CD4-positive, alpha-beta T cell treated with Interleukin-1 beta for 1 hour (primary cell): ENCODE data around the gene MMUT.
"Not testable (repeated sequence)": the region's sequence is repeated elsewhere in the genome, so short reads cannot be mapped to it uniquely, and the experiment has no call there.

Source experiments
- DNase-seq, 2 donors: peaks; one replicate each; pipeline ENCODE4 v3.0.0-alpha.2; 2020 to 2022

The MMUT gene

GRCh38 chr6:49462927-49463611 is at the start of gene MMUT, which contains the start of gene CENPQ:
Gene MMUT, minus strand, starts transcription at chr6:49463253. Its CDS starts 3,787 bp downstream, at chr6:49459466.
Gene CENPQ, plus strand, starts transcription at chr6:49463370. Its CDS starts 6,807 bp downstream, at chr6:49470177.
- DNase-seq: peak; percentile 90 to 92

- no peak for DNase-seq
Measured at GRCh38 chr6:49509342-49509741, 46.3 kb upstream of the MMUT start.

- DNase-seq: no peak
Measured at GRCh38 chr6:49506569-49507111, 43.6 kb upstream of the MMUT start.

- DNase-seq: no peak
Measured at GRCh38 chr6:49504666-49505065, 41.6 kb upstream of the MMUT start.

GRCh38 chr6:49499623-49500022 is 36.6 kb upstream of the MMUT start, which contains the start of gene GLYATL3:
Gene GLYATL3, plus strand, starts transcription at chr6:49499923. Its CDS starts 12,068 bp downstream, at chr6:49511991.
- no peak for DNase-seq

GRCh38 chr6:49499126-49499525 is 36.1 kb upstream of the MMUT start:
- DNase-seq: no peak

GRCh38 chr6:49497304-49497703 is 34.3 kb upstream of the MMUT start:
- no peak for DNase-seq

GRCh38 chr6:49490633-49491032 is 27.6 kb upstream of the MMUT start:
- no peak for DNase-seq

- not testable (repeated sequence) for DNase-seq
Measured at GRCh38 chr6:49483380-49483779, 20.3 kb upstream of the MMUT start.

GRCh38 chr6:49481846-49482245 is 18.8 kb upstream of the MMUT start:
- DNase-seq: not testable (repeated sequence)

- no peak for DNase-seq
Measured at GRCh38 chr6:49479308-49479970, 16.4 kb upstream of the MMUT start.

- not testable (repeated sequence) for DNase-seq
Measured at GRCh38 chr6:49476564-49476963, 13.5 kb upstream of the MMUT start.

- no peak for DNase-seq
Measured at GRCh38 chr6:49468042-49468441, 5.0 kb upstream of the MMUT start.

GRCh38 chr6:49464691-49465090 is 1.6 kb upstream of the MMUT start:
- DNase-seq: no peak

- peak in 1 of 2 donors; percentile 6 for DNase-seq
Measured at GRCh38 chr6:49463612-49463967, 537 bp upstream of the MMUT start.

GRCh38 chr6:49462599-49462926 is 490 bp downstream of the MMUT start:
- peak in 1 of 2 donors; percentile 0 for DNase-seq

GRCh38 chr6:49462071-49462470 is 982 bp downstream of the MMUT start:
- peak in 1 of 2 donors; percentile 4 for DNase-seq

- DNase-seq: no peak
Measured at GRCh38 chr6:49457771-49458170, 5.3 kb downstream of the MMUT start.

GRCh38 chr6:49454787-49455709 is 8.0 kb downstream of the MMUT start:
- DNase-seq: no peak

GRCh38 chr6:49453221-49453620 is 9.8 kb downstream of the MMUT start:
- DNase-seq: no peak

GRCh38 chr6:49430866-49431265 is 32.2 kb downstream of the MMUT start:
- no peak for DNase-seq

GRCh38 chr6:49430187-49430586 is 32.9 kb downstream of the MMUT start:
- DNase-seq: no peak

GRCh38 chr6:49423817-49424216 is 39.2 kb downstream of the MMUT start:
- DNase-seq: no peak
